Amygdala (tissue), 56 donors: Measurements from ENCODE around the gene SAMD15.
"Not testable (repeated sequence)": the region's sequence is repeated elsewhere in the genome, so short reads cannot be mapped to it uniquely, and the experiment has no call there.

Source experiments
- DNase-seq, 56 donors: peaks; one replicate each; lab custom pipeline; 2025; lab: John Stamatoyannopoulos, UW

Gene SAMD15

DNA sequence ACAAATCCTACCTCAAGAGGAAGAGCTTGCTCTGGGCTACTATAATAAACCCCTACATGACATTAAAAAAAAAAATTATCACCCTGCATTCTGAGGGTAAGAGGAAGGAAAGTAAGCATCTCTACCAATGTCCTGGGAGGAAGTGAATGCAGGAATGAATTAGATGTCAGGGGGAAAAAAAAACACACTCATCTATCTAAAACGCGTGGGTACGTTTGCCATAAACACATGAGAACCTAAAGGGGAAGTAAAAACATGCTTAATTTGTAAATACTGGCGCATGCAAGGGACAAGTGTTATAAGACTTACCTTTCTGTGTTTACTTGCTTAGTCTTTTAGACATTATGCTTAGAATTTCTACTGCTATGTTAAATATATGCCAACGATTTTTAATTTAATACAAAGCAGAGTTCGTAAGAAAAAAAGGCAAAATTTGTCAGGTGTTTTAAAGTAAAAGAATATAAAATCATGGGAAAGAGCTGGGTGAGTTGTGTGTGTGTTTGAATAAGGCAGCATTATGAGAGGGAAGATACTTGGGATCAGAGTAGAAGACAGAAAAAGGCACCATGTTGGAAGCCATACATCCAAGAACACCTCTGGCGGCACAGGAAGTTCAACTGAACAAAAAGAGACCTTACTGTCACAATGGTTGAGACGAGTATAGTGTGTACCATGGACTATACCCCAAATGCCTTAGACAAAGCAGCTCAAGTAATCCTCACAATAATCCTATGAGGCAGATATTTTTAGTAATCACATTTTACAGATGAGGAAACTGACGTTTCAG lies 1.8 kb upstream of the SAMD15 start:
- DNase-seq, result no peak

DNA sequence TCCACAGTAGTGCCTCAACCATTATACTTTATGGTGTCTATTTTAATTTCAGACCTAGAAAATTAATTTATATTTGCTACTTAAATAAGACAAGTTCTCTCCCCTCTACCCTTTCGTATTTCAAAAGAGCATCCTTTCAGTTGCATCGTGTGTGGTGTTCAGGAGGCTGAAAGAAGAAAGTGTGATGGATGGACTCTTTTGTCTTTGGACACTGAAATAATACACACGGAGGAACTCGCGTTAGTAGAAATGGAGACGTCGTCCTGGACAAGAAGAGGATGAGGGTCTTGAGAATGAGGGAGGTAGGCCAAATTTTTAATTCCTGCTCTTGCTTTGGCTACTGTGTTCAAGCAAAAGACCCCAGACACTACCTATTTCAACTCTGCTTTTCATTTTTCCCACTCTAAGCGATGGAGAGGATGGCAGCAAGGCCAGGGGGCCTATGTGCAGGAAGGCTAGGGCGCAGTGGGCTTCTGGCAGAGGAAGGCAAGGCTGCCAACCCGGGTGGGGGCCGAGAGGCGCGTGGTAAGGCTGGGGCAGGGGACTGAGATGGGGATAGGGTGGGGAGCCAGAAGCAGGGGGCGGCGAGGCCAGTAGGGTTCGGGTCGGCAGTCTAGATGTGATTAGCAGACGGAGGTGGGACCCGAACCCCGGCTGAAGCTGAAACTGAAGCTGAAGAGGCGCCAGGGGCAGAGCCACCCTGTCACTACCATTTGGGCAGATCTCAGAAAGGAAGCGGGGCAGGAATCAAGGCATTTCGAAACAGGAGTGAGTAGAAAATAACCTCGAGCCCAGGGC lies 1.0 kb upstream of the SAMD15 start:
- peak in 29 of 56 donors; percentile 3 to 65 (median 27) for DNase-seq

- DNase-seq, result no peak
Measured at GRCh38 chr14:77377502-77377844, 294 bp downstream of the SAMD15 start.

DNA sequence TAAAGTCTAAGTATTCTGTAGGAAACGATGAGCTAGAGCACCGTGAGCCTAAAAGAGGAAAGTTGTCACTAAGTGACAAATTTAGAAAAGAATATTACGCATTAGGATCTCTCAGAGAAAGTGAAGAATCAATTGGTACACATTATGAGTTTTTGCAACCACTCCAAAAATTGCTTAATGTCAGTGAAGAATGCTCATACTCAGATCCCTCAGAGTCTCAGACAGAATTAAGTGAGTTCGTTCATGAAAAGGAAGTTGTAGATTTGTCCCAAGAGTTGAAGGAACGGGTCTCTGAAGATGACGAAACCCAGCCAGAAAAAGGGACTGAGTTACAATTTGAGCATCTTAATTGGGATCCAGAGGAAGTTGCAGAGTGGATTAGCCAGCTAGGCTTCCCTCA lies 1.5 kb downstream of the SAMD15 start:
- DNase-seq, result no peak

DNA sequence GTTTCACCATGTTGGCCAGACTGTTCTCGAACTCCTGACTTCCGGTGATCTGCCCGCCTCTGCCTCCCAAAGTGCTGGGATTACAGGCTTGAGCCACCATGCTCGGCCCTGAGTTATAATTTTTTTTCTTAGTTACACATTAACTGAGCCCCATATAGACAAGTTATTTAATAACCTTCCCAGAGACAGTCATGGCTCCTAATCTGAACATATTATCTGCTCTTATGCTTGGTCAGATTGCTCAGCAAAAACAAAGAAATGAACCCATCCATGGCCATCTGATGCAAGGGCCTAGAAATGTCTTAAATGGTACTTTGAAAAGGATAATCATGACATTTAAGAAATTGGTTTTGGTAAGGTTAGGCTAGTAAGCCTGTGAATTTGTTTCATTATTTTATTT lies 13.0 kb downstream of the SAMD15 start:
- no peak for DNase-seq

DNA sequence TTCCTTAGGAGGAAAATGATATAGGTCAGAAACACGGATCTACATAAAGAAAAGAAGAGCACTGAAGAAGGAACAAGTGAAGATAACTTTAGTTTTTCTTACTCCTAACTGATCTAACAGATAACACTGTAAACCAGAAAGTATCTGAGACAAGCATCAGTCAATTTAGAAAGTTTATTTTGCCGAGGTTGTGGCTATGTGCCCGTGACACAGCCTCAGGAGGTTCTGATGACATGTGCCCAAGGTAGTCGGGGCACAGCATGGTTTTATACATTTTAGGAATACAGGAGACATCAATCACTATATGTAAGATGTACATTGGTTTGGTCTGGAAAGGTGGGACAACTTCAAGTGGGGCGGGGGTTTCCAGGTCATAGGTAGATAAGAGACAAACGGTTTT lies 23.0 kb downstream of the SAMD15 start:
- no peak for DNase-seq

DNA sequence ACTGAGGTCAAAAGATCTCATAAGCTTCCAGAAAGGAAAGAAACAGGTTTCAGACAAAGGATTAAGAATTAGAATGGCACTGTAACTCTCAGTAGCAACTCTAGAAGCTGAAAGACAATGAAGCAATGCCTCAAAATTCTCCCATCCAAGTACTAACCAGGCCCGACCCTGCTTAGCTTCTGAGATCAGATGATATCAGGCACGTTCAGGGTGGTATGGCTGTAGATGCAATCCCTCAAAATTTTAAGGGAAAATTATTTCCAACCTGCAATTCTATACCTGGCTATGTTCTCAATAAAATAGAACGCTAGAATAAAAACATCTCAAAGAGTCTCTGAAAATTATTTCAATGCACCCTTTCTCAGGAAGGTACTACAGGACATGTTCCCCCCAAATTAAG lies 26.6 kb downstream of the SAMD15 start:
- no peak for DNase-seq

DNA sequence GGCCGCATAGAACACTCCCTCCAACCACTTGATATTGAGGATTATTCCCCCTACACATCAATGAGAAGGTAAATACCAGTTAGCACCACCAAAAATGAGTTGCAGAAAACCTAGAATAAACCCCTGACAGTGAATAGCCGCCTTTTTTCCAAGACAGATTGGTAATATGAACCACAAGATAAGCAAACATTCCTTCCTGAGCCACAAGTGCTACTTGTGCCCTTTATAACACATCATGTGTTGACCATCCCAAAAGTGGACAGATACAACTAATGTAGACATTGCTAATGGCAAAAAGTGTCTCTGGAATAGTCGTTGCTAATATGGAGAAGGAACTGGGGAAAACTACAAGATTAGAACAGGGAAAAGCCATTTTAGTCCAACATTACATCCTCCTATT lies 28.9 kb downstream of the SAMD15 start:
- no peak for DNase-seq

DNA sequence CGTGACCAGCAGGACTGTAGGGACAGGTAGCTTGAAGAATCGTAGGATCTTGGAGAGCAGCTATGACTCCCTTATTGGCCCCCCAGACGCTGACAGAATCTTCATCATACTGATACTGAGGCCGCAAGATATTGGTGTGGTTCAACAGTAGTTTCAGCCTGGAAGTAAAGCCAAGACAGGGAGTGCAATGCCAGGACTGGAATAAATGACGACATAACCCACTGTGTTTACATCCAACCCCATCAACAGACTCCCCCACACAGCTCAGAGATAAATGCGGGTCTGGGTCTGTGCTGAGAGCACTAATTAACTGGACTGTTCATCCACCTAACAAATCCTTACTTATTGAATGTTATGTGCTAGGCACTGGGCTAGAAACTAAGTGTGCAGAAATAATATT lies 29.5 kb downstream of the SAMD15 start:
- no peak for DNase-seq

GRCh38 chr14:77407158-77407557 lies 30.0 kb downstream of the SAMD15 start:
- DNase-seq, result no peak

- DNase-seq, result no peak
Measured at GRCh38 chr14:77409131-77409533, 32.0 kb downstream of the SAMD15 start.

- not testable (repeated sequence) for DNase-seq
Measured at GRCh38 chr14:77415403-77416030, 38.3 kb downstream of the SAMD15 start.

DNA sequence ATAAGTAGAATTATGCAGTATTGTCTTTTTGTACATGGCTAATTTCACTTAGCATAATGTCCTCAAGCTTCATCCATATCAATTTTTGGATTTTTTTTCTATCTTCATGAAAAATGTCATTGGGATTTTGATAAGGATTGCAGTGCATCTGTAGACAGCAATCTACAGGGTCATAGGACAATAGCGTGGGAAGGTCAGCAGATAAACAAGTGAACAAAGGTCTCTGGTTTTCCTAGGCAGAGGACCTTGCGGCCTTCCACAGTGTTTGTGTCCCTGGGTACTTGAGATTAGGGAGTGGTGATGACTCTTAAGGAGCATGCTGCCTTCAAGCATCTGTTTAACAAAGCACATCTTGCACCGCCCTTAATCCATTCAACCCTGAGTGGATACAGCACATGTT lies 38.9 kb downstream of the SAMD15 start:
- DNase-seq, result not testable (repeated sequence)

DNA sequence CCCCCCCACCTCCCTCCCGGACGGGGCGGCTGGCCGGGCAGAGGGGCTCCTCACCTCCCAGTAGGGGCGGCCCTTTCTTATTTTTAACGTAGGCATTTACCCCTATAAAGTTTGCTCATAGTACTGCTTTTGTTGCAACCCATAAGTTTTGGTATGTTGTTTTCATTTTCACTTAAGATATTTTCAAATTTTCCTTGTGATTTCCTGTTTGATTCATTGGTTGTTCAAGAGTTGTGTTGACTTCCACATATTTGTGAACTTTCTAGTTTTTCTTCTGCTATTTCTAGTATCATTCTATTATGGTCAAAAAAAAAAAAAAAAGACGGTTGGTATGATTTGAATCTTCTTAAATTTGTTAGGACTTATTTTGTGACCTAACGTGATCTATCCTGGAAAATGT lies 39.7 kb downstream of the SAMD15 start:
- no peak for DNase-seq

- DNase-seq, result no peak
Measured at GRCh38 chr14:77421201-77421600, 44.0 kb downstream of the SAMD15 start.

DNA sequence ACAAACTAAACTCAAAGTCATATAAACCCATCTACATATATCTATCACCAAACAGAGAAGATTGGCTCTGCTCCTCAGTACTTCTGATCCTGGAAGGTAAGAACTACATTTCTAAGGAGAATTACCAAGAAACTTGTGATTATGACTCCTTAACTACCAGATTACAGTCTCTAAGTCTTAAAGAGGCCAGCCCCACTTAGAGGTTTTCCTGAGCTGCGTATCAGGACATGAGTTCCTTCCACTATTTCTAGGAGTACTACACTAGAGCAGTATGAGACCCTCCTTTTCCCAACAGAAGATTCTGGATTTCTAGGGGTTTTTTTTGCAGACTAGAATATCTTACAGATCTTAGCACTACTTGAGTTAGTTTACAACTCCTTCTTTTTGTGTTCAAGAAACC lies 46.2 kb downstream of the SAMD15 start, which contains the start of gene NOXRED1:
TSS of gene NOXRED1 (minus strand) at position 101 of the 400 bp plus-strand sequence. CDS start 634 bp downstream, outside the sequence.
- no peak for DNase-seq

GRCh38 chr14:77424862-77425261 lies 47.7 kb downstream of the SAMD15 start:
- DNase-seq, result no peak

GRCh38 chr14:77426396-77426795 lies 49.2 kb downstream of the SAMD15 start:
- DNase-seq, result no peak

- no peak for DNase-seq
Measured at GRCh38 chr14:77436042-77436441, 58.9 kb downstream of the SAMD15 start.

GRCh38 chr14:77438596-77438995 lies 61.4 kb downstream of the SAMD15 start:
- no peak for DNase-seq

- no peak for DNase-seq
Measured at GRCh38 chr14:77439861-77440260, 62.7 kb downstream of the SAMD15 start.
